GM18526 (cell line): ENCODE data around the gene INTS6L.

Experiments
- POLR2A ChIP-seq: IDR thresholded peaks from 3 replicates; pipeline ENCODE4 v1.6.1; 2011; ENCODE audit not compliant: insufficient read length; ENCODE audit errors: extremely low read depth

The INTS6L gene

DNA sequence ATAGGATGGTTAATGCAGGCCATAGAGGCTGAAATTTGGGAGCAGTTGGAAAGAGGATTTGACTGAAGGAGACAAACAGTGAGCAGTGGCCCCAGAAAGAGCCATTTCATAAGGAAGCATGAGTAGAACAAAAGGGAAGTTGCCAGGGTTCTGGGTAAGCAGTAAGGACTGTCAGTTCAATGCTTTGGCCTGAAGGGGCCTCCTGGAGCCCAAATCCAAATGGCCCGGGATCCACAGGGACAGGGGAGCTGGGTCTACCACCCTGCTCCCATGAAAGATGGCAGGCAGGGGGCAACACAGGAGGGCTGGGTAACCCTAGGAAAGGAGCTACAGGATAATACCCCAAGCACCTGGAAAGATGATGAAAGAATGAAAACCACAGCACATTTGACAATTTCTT is 4.1 kb upstream of the INTS6L start:
- no peak for TF ChIP-seq POLR2A

DNA sequence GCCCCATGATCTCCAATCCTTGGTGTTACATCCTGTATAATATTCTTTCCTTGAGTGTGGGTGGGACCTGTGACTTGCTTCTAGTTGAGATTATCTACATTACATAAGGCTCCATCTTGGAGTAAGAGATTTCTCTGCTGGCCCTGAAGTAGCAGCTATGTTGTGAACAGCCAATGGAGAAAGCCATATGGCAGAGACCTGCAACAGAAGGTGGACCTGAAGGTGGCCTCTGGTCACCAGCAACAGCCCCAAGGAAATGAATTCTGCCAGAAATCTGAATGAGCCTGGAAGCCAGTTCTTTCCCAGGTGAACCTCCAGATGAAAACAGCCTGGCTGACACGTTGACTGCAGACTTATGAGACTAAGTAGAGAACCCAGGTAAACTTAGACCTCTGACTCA is 2.3 kb upstream of the INTS6L start:
- no peak for TF ChIP-seq POLR2A

DNA sequence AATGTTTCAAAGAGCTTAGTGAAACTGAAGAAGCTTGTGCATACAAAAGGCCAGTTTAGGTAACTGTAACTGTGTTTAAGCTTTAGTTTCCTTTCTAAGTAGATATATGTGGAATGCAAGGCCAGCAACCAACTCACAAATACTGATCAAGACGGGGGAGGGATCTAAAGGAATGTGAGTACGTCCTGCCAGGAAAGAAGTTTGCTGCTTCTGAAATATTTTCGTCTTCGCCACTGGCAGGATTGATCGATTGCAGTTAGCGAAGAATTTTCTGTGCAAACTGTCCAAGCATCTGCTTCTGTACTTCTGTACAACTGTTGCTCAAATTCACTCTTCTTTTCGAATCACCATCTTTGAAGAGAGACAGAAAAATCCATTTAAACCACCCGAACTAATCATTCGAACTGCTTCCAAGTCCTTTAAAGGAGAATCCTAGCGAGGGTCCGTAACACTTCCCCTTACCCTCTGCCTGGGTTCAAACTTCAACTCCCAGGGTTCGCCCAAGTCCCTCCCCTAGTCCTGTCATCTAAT is 373 bp upstream of the INTS6L start:
- no peak for TF ChIP-seq POLR2A

DNA sequence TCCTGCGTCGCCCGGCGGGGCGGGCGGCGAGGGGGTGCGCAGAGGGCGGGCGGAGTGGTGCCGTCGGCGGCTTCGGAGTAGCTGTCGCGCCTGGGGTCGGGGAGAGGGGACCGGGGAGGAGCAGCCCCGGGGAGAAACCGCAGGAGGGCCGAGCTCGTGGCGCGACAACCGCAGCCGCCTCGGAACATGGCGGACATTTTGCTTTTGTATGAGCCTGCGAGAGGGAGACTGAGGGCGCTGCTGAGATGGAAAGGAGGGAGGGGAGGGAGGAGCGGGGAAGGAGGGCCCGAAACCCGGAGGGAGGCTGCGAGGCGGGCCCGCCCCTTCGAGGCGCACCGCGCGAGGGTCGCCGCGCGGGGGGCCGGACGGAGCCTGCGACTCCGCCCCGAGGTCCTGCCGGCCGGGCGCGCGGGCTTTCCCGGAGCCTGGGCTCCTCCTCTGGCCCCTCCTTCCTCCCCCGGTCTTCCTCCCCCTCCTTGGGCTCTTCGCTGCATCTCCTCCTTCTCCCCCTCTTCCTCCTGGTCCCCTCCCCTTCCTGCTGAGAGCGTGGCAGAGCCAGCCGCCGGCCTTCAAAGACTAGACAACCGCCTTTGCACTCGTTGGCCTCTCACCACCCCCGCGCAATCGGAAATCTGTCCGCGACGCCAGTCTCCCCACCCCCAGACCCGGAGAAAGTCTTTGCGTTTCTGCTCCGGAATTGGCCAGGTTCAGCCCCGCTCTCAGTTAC is 1.1 kb downstream of the INTS6L start:
- TF ChIP-seq POLR2A, result no peak

DNA sequence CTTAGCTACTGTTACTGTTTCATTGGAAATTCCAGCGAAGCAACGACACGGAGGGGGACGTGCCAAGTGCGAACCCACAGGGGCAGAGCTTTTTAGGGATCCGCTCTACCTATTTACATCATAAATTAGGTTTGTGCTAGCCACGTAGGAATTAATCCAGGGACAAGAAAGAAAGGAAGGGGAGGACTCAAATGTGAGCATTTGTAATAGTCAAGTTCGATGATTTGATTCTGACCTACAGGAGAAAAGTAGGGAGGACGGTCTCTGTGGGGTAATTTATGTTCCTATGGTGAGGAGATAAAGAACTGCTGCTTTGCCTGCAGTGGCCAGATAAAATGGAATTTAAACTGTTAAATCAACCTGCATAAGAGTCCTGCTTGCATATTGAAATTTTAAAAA is 1.7 kb downstream of the INTS6L start:
- TF ChIP-seq POLR2A, result no peak

DNA sequence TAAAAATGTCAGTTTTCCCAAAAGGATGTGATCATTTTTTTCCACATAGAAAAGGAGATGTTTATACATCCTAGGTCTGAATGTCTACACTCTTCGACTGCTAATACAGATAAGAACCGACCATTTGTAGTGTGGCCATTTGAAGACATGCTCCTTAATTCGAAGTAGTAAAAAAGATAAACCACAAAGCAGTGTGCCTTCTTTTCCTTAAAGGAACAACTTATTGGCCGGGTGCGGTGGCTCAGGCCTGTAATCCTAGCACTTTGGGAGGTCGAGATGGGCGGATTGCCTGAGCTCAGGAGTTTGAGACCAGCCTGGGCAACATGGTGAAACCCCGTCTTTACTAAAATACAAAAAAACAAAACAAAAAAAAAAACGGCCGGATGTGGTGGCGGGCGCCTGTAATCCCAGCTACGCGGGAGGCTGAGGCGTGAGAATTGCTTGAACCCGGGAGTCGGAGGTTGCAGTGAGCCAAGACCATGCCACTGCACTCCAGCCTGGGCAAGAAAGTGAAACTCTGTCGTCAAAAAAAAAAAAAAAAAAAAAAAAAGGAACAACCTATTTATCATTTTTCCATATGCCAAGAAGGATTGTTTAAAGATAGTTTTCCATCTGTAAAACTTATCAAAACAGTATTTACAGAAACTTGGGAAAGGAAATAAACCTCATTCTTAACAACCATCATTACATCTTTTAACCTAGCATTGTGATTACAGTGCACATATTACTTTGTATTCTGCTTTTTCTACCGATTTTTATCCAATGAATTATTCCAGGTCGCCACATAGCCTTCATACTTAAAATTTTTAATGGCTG is 2.6 kb downstream of the INTS6L start:
- TF ChIP-seq POLR2A, result no peak

DNA sequence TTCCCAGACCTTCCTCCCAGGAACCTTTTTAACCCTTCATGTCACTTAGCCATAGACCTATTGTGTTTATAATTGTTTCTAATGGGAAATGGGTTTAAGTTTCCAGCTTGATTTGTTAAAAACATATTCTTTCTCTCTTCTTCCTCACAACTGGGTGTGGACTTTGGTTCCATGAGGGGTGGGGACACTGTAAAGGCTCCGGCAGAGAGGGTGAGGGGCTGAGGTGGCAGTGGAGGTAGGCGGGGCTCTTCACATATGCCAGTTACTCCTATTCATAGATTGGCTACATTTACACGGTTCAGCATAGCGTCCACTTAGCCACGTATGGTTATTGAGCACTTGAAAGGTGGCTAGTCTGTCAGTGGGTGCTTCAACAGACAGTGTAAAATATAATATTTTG is 7.8 kb downstream of the INTS6L start:
- TF ChIP-seq POLR2A, result no peak

DNA sequence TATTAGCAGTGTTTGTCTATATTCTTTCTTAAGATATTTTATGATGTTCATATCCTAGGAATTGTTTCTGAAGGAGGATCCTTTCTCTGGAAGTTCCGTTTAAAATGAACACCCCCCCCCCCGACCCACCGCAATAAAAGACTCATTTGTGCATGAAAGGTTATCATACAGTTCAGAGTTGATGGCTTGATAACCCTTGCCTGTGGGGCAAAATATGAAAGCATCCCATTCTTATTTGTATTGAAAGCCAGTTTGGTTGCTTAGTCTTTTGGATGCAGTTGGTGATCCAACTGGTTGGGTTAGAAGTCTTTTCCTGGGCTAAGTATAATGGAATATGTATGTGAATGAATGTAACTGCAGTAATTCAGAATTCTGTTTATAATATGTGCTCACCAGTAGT is 8.3 kb downstream of the INTS6L start:
- no peak for TF ChIP-seq POLR2A

DNA sequence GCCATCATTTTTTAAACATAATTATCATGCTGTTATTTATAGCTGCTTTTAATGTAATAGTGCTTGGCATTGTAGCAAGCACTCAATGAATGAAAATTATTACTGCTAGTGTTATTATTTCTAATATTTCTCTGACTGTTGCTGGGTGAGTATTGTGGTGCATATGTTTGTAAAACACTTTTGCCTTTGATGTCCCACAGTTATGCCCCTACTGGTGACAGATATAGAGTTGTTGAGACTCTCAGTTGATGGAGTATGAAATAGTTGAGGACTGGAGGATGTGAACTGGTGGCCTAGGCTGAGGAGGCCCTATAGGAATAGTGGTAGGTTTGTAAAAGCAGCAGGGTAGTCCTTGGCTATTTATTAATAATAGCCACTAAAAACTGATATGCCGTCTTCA is 9.6 kb downstream of the INTS6L start:
- no peak for TF ChIP-seq POLR2A

DNA sequence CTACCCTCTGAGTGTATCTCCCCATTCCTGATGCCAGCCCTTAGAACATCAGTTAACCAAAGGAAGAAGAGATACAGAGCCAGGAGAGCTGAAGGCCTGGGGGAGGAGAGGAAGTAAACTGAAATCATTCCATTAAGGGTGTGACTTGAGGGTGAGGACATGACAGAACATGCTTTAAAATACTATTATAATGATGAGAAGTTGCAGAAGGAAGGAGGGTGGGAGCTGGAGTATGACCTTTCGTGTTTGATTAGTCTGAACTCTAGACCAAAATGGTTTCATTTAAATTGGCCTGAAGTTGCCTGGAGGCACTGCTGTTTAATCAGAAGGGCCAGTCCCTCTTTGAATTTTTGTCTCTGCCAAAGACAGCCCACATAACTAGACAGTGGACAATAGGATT is 11.4 kb downstream of the INTS6L start:
- no peak for TF ChIP-seq POLR2A

DNA sequence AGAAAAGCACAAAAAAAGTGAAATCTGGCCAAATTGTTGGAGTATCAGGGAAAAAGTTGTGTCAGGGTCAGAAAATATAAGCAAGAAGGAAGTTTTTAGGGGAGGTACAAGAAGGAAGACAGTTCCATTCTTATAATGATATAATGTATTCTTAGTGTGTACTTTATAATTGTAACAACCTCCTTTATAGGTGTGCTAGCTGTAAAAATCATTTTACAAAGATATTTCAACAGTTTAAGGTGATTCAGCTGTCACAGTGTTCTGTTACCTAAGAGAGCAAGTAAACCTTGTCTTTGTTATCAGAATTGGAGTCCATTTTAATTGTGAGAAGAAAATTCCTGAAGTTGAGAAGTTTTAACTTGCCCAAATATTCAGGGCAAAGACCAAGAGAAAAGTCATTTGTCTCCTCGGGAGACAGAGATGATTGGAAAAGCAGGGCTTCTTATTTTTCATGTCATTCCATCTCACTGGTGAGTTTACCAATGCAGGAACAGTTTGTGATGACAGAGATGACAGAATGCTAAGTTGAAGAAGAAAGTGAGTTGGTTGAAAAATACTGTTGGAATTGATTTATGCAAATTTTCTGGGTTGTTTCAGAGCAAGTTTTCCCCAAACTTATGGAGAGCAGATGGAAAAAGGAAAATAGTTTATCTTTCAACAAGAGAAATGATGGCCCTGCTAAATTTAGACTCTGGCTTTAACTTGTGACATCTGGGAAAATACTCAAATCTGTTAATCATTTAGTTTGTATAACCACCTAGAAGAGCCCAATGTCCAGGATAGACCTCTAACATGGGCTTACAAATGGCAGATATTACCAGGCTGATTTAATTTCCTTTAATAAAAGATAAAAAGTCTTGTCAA is 14.8 kb downstream of the INTS6L start:
- no peak for TF ChIP-seq POLR2A

DNA sequence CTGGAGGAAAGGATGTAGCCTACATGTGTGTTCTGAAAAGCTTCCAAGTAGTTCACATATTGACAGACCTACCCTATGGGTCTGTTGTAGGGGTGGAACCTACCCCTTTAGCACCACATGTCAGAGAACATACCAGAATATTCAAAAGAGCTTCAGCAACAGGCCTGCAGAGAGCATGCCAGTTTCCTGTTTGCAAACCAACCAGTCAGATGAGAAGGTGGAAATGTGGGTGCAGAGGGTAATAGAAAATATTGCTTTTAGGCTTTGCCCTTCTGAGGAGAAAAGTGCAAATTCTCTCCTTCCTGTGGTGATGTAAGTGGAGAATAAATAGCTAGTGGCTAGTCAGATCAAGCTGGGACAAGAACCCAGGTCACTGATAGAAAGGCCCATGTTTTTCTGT is 16.4 kb downstream of the INTS6L start:
- no peak for TF ChIP-seq POLR2A

DNA sequence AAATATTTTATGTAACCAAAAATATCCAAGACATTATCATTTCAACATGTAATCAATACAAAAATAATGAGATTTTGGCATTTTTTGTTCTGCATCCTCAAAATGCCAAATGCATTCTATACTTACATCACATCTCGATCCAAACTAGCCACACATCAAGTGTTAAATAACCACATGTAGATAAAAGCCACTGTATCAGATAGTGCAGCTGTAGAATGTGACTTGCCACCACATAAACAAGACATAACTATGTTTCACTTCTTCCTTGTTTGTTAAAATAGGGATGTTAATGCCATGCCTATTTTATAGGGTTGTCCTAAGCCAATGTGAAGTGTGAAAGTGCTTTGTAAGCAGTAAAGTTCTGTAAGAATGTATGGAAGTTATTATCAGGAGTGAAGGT is 20.9 kb downstream of the INTS6L start:
- TF ChIP-seq POLR2A, result no peak

DNA sequence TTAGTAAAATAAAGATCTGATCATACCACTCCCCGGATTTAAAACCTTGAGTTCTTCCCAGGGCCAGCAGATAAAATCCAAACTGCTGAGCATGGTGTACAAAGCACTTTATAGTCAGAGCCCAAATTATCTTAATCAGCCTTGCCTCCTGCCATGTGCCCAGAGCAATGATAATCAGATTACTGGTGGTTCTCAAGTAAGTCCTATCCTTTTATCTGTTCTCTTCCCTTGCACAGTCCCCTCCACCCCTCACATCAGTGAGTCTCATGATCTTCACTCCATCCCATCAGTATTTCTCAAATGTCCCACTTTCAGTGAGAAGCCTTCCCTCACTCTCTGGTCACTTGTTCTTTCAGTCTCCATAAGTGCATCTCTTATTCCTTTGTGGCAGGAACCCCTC is 22.7 kb downstream of the INTS6L start:
- TF ChIP-seq POLR2A, result no peak

DNA sequence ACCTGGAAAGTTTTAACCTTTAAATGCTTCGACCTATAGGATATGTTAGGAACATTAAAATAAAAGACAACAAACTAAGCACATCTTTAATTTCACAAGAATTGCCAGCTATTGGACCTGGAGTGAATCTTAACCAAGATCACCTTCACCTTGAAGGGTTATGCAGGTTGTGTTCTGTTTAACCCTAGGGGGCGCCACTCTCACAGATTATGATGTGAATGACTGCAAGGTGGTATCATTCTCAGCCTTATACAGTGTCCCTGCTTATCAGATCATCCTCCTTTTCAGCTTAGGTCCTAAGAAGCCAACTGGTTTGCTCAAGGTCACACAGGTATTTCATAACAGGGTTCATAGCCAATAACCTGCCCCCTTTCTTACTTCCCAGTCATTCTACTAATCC is 23.5 kb downstream of the INTS6L start:
- TF ChIP-seq POLR2A, result no peak

DNA sequence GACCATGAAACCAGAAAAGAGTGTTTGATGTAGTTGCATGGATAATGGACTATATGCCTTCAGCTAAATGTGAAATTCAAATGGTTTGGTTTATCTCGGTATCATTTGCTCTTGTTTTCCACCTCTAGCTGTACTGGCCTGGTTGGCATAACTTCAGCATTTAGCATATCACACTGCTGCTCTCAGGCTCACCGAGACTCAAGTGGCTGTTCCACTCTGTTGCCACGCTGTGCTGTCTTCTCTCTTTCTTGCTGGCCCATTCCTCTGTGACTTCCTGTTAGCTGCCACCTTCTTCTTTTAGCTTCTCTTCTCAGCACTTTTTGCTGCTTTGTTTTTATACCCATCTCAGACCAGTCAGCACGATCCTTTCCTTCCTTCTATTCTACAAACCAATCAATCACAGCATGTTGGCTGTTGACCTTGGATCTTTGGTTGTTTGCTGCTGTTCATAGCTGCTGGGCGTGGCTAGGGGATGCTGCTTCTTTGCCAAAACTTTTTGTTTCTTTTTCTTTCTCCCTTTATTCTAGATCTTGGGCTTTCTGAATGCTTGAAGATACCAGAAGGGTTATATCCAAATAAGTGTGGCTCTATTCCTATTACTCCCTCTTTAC is 24.0 kb downstream of the INTS6L start:
- TF ChIP-seq POLR2A, result no peak

DNA sequence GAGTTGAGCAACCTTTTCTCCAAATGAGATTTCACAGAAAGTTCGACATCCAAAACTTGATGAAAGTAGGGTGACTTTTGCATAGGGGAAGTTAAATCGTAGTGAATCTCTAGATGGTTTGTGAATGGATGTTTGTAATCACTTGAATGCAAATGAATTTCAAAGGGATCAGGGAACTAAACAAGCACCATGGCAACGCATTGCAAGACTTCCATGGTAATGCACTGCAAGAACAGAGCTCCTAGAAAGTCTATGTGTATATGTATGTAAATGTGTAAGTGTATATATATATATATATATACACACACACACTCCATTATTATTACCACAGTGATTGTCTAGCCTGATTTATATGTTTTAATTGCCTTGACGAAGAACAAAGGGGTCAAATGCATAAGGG is 27.3 kb downstream of the INTS6L start:
- no peak for TF ChIP-seq POLR2A
